HEK293T (cell line): ENCODE results near the gene ZNF518B.

Experiments
- CTCF ChIA-PET: fragments of 350-600 bp; formaldehyde crosslinking; extraction: SDS; loops from one replicate; lab custom pipeline; 2021; ENCODE audit warnings: antibody characterized with exemption, inconsistent platforms; lab: Yijun Ruan, JAX
- POLR2A ChIA-PET: fragments of 350-600 bp; formaldehyde crosslinking; extraction: SDS; loops from one replicate; lab custom pipeline; 2020; ENCODE audit warnings: antibody characterized with exemption, inconsistent platforms; lab: Yijun Ruan, JAX
- DNase-seq: peaks from one replicate; pipeline ENCODE4 v3.0.0; 2012; ENCODE audit warnings: mixed read lengths; ENCODE audit errors: extremely low spot score
- ARNT ChIP-seq: fragments of 450-650 bp; IDR thresholded peaks from 2 replicates; pipeline ENCODE4 v1.6.1; 2017; ENCODE audit warnings: mild to moderate bottlenecking
- BHLHE40 ChIP-seq: fragments of 450-650 bp; IDR thresholded peaks from 2 replicates; pipeline ENCODE4 v1.6.1; 2016; ENCODE audit warnings: mild to moderate bottlenecking, moderate library complexity, borderline replicate concordance
- CTBP1 ChIP-seq: fragments of 450-650 bp; IDR thresholded peaks from 2 replicates; pipeline ENCODE4 v1.6.1; 2016; ENCODE audit warnings: borderline replicate concordance
- ELF4 ChIP-seq: fragments of 450-650 bp; IDR thresholded peaks from 2 replicates; pipeline ENCODE4 v1.6.1; 2017; ENCODE audit warnings: antibody characterized with exemption
- FOXA1 ChIP-seq: fragments of 450-650 bp; IDR thresholded peaks from 2 replicates; pipeline ENCODE4 v1.6.1; 2016; ENCODE audit warnings: mild to moderate bottlenecking
- FOXK2 ChIP-seq: fragments of 450-650 bp; IDR thresholded peaks from 2 replicates; pipeline ENCODE4 v1.6.1; 2016; ENCODE audit warnings: mild to moderate bottlenecking
- FOXM1 ChIP-seq: fragments of 450-650 bp; IDR thresholded peaks from 2 replicates; pipeline ENCODE4 v1.6.1; 2017; ENCODE audit warnings: mild to moderate bottlenecking, borderline replicate concordance
- HDGF ChIP-seq: fragments of 450-650 bp; IDR thresholded peaks from 2 replicates; pipeline ENCODE4 v1.6.1; 2017; ENCODE audit warnings: antibody characterized with exemption, borderline replicate concordance
- L3MBTL2 ChIP-seq: fragments of 450-650 bp; conservative IDR thresholded peaks from 2 replicates; pipeline ENCODE4 v1.6.1; 2016; ENCODE audit warnings: mild to moderate bottlenecking
- LEF1 ChIP-seq: fragments of 450-650 bp; IDR thresholded peaks from 2 replicates; pipeline ENCODE4 v1.6.1; 2017; ENCODE audit warnings: mild to moderate bottlenecking, borderline replicate concordance
- NFRKB ChIP-seq: fragments of 450-650 bp; IDR thresholded peaks from 2 replicates; pipeline ENCODE4 v1.6.1; 2016; ENCODE audit warnings: mild to moderate bottlenecking, moderate library complexity
- PKNOX1 ChIP-seq: fragments of 450-650 bp; IDR thresholded peaks from 2 replicates; pipeline ENCODE4 v1.6.1; 2016
- SP1 ChIP-seq: fragments of 450-650 bp; IDR thresholded peaks from 2 replicates; pipeline ENCODE4 v1.6.1; 2017
- SUZ12 ChIP-seq: fragments of 450-650 bp; IDR thresholded peaks from 2 replicates; pipeline ENCODE4 v1.6.1; 2016; ENCODE audit warnings: mild to moderate bottlenecking
- TARDBP ChIP-seq: fragments of 450-650 bp; IDR thresholded peaks from 2 replicates; pipeline ENCODE4 v1.6.1; 2016
- ZNF384 ChIP-seq: fragments of 450-650 bp; IDR thresholded peaks from 2 replicates; pipeline ENCODE4 v1.6.1; 2016

The ZNF518B gene

GRCh38 chr4:10470505-10470904 is 13.3 kb upstream of the ZNF518B start:
- TF ChIP-seq FOXM1 (no peak), ELF4 (no peak), ZNF384 (no peak), HDGF (no peak), LEF1 (no peak), TARDBP (no peak), SUZ12 (no peak)
- POLR2A ChIA-PET, result no interaction called here
- CTCF ChIA-PET, result no interaction called here
- DNase-seq, result no peak

- ChIA-PET POLR2A (no interaction called here), CTCF (no interaction called here)
- DNase-seq, result no peak
- no peak for TF ChIP-seq L3MBTL2
- TF ChIP-seq FOXM1, result no peak
- TF ChIP-seq ELF4, result no peak
- TF ChIP-seq ARNT, result no peak
- no peak for TF ChIP-seq NFRKB
- no peak for TF ChIP-seq HDGF
- no peak for TF ChIP-seq ZNF384
- no peak for TF ChIP-seq FOXA1
- no peak for TF ChIP-seq CTBP1
These were observed 8.9 kb upstream of the ZNF518B start for GRCh38 chr4:10466161-10466560.

GRCh38 chr4:10462876-10463275 is 5.7 kb upstream of the ZNF518B start:
- ChIA-PET POLR2A (no interaction called here), CTCF (interaction anchor here (0.7 kb wide), 1 partner anchor 338 kb away, joined by 3 read pairs; no protein-coding TSS in a partner anchor)
- TF ChIP-seq L3MBTL2, result no peak
- no peak for TF ChIP-seq LEF1
- no peak for TF ChIP-seq SP1
- no peak for TF ChIP-seq PKNOX1
- TF ChIP-seq FOXM1, result no peak
- TF ChIP-seq FOXK2, result no peak
- TF ChIP-seq ZNF384, result no peak
- TF ChIP-seq ARNT, result no peak
- TF ChIP-seq HDGF, result no peak
- TF ChIP-seq ELF4, result no peak
- TF ChIP-seq CTBP1, result no peak
- TF ChIP-seq NFRKB, result no peak
- TF ChIP-seq SUZ12, result no peak
- no peak for TF ChIP-seq FOXA1
- no peak for TF ChIP-seq BHLHE40
- no peak for TF ChIP-seq TARDBP
- DNase-seq, result no peak

- no peak for TF ChIP-seq FOXM1
- no peak for TF ChIP-seq BHLHE40
- TF ChIP-seq NFRKB, result no peak
- no peak for TF ChIP-seq SUZ12
- no peak for TF ChIP-seq FOXK2
- TF ChIP-seq L3MBTL2, result no peak
- TF ChIP-seq CTBP1, result no peak
- no peak for TF ChIP-seq HDGF
- TF ChIP-seq FOXA1, result no peak
- TF ChIP-seq LEF1, result no peak
- TF ChIP-seq ARNT, result no peak
- no peak for TF ChIP-seq TARDBP
- TF ChIP-seq ELF4, result no peak
- no peak for TF ChIP-seq SP1
- TF ChIP-seq ZNF384, result no peak
- TF ChIP-seq PKNOX1, result no peak
- ChIA-PET CTCF (interaction anchor here (0.6 to 1.7 kb wide), 3 partner anchors 9 to 76 kb away, joined by 3 to 5 read pairs (median 4); no protein-coding TSS in a partner anchor), POLR2A (no interaction called here)
- no peak for DNase-seq
These were observed 4.7 kb upstream of the ZNF518B start for GRCh38 chr4:10461850-10462400.

GRCh38 chr4:10461091-10461849 is 4.0 kb upstream of the ZNF518B start:
- no peak for TF ChIP-seq HDGF
- no peak for TF ChIP-seq CTBP1
- peak; percentile 61; the same call in 1 of the 2 replicates for TF ChIP-seq L3MBTL2
- TF ChIP-seq PKNOX1, result no peak
- no peak for TF ChIP-seq ZNF384
- CTCF ChIA-PET, result interaction anchor here (0.6 to 1.7 kb wide), 5 partner anchors 9 to 86 kb away, joined by 3 to 5 read pairs (median 3); no protein-coding TSS in a partner anchor
- DNase-seq, result peak; percentile 86
- POLR2A ChIA-PET, result no interaction called here
